ENCODE results near the gene DTNBP1. TPM values are rescaled to one million over a fixed set of nuclear protein-coding genes. Genes with fewer than 3 reads are reported as not detected.

Gene DTNBP1
- total RNA-seq, 2 experiments from 2014 or later: 9.8 to 28.0 TPM

- no peaks in the 10 kb centered on the region for H4K20me1 ChIP-seq (ENCODE audit: insufficient read depth, low read length)
- TF ChIP-seq, protein P1, sequence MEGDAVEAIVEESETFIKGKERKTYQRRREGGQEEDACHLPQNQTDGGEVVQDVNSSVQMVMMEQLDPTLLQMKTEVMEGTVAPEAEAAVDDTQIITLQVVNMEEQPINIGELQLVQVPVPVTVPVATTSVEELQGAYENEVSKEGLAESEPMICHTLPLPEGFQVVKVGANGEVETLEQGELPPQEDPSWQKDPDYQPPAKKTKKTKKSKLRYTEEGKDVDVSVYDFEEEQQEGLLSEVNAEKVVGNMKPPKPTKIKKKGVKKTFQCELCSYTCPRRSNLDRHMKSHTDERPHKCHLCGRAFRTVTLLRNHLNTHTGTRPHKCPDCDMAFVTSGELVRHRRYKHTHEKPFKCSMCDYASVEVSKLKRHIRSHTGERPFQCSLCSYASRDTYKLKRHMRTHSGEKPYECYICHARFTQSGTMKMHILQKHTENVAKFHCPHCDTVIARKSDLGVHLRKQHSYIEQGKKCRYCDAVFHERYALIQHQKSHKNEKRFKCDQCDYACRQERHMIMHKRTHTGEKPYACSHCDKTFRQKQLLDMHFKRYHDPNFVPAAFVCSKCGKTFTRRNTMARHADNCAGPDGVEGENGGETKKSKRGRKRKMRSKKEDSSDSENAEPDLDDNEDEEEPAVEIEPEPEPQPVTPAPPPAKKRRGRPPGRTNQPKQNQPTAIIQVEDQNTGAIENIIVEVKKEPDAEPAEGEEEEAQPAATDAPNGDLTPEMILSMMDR (conservative IDR thresholded peaks at IDR 0.05; ENCODE audit: low read length): no peak
- no peak for TF ChIP-seq EZH2phosphoT487 (IDR thresholded peaks at IDR 0.05; ENCODE audit: borderline replicate concordance, low read depth, low read length)
- CTCF ChIA-PET (ENCODE audit: unreplicated experiment): no interaction called here
Observed at GRCh38 chr6:15554728-15555100, 108.1 kb downstream of the DTNBP1 start.

GRCh38 chr6:15553736-15554294 lies 109.0 kb downstream of the DTNBP1 start:
- Histone ChIP-seq H3K4me2 (ENCODE audit: low read length) (no peak overlapping the region), H3K9me2 (ENCODE audit: insufficient read depth, low read length) (no peaks in the 10 kb centered on the region), H3K79me2 (ENCODE audit: insufficient read depth, low read depth, low read length) (no peaks in the 10 kb centered on the region), H2AFZ (ENCODE audit: low read length) (no peak overlapping the region), H3K4me1 (ENCODE audit: insufficient read depth, low read length, poor library complexity, severe bottlenecking) (peaks cover 40% of the 10 kb centered on the region), H3K9me3 (ENCODE audit: low read length) (no peaks in the 10 kb centered on the region), H4K20me1 (ENCODE audit: insufficient read depth, low read length) (no peaks in the 10 kb centered on the region), H3K36me3 (ENCODE audit: insufficient read depth, low read length) (no peaks in the 10 kb centered on the region), H3K27ac (ENCODE audit: low read depth, low read length, poor library complexity, severe bottlenecking) (no peak overlapping the region), H3K4me3 (ENCODE audit: low read depth, low read length, poor library complexity, severe bottlenecking) (no peak overlapping the region)
- CTCF ChIA-PET (ENCODE audit: unreplicated experiment): no interaction called here
- BruUV-seq (replicated peaks): no TSS peak
- TF ChIP-seq, protein P1 (conservative IDR thresholded peaks at IDR 0.05; ENCODE audit: low read length): no peak
- TF ChIP-seq EZH2phosphoT487 (IDR thresholded peaks at IDR 0.05; ENCODE audit: borderline replicate concordance, low read depth, low read length): no peak
- no peak for DNase-seq (ENCODE audit: low spot score)
- POLR2A ChIA-PET: interaction anchor here (0.6 to 1.1 kb wide), 4 partner anchors 66 to 1413 kb away, joined by 3 to 4 read pairs (median 3); no protein-coding TSS in a partner anchor
- intact Hi-C loops (cut with micrococcal nuclease; ENCODE audit: unreplicated experiment): no loop called here

More at GRCh38 chr6:15554728-15555100, 108.1 kb downstream of the DTNBP1 start:
- Histone ChIP-seq H2AFZ (ENCODE audit: low read length) (no peak overlapping the region), H3K4me3 (ENCODE audit: low read depth, low read length, poor library complexity, severe bottlenecking) (no peak overlapping the region), H3K79me2 (ENCODE audit: insufficient read depth, low read depth, low read length) (no peaks in the 10 kb centered on the region), H3K4me2 (ENCODE audit: low read length) (no peak overlapping the region), H3K9me3 (ENCODE audit: low read length) (no peaks in the 10 kb centered on the region), H3K27ac (ENCODE audit: low read depth, low read length, poor library complexity, severe bottlenecking) (no peak overlapping the region), H3K9me2 (ENCODE audit: insufficient read depth, low read length) (no peaks in the 10 kb centered on the region), H3K4me1 (ENCODE audit: insufficient read depth, low read length, poor library complexity, severe bottlenecking) (peaks cover 31% of the 10 kb centered on the region), H3K36me3 (ENCODE audit: insufficient read depth, low read length) (no peaks in the 10 kb centered on the region)
- no TSS peak for BruUV-seq (replicated peaks)
- DNase-seq (ENCODE audit: low spot score): no peak
- POLR2A ChIA-PET: no interaction called here
- intact Hi-C loops (cut with micrococcal nuclease; ENCODE audit: unreplicated experiment): no loop called here

GRCh38 chr6:15553031-15553430 lies 109.8 kb downstream of the DTNBP1 start:
- no peak overlapping the region for H2AFZ ChIP-seq (ENCODE audit: low read length)
- H3K9me2 ChIP-seq (ENCODE audit: insufficient read depth, low read length): no peaks in the 10 kb centered on the region
- POLR2A ChIA-PET: interaction anchor here (0.6 to 1.3 kb wide), 2 partner anchors 108 to 1413 kb away, joined by 3 to 6 read pairs; no protein-coding TSS in a partner anchor
- CTCF ChIA-PET (ENCODE audit: unreplicated experiment): no interaction called here
- TF ChIP-seq, protein P1 (conservative IDR thresholded peaks at IDR 0.05; ENCODE audit: low read length): no peak
- TF ChIP-seq EZH2phosphoT487 (IDR thresholded peaks at IDR 0.05; ENCODE audit: borderline replicate concordance, low read depth, low read length): no peak
- intact Hi-C loops (cut with micrococcal nuclease; ENCODE audit: unreplicated experiment): no loop called here
- H3K36me3 ChIP-seq (ENCODE audit: insufficient read depth, low read length): no peaks in the 10 kb centered on the region
- BruUV-seq (replicated peaks): no TSS peak
- H3K4me1 ChIP-seq (ENCODE audit: insufficient read depth, low read length, poor library complexity, severe bottlenecking): peaks cover 44% of the 10 kb centered on the region
- DNase-seq (ENCODE audit: low spot score): no peak
- H4K20me1 ChIP-seq (ENCODE audit: insufficient read depth, low read length): no peaks in the 10 kb centered on the region
- H3K4me3 ChIP-seq (ENCODE audit: low read depth, low read length, poor library complexity, severe bottlenecking): no peak overlapping the region
- no peaks in the 10 kb centered on the region for H3K9me3 ChIP-seq (ENCODE audit: low read length)
- H3K4me2 ChIP-seq (ENCODE audit: low read length): no peak overlapping the region
- H3K27ac ChIP-seq (ENCODE audit: low read depth, low read length, poor library complexity, severe bottlenecking): no peak overlapping the region
- H3K79me2 ChIP-seq (ENCODE audit: insufficient read depth, low read depth, low read length): no peaks in the 10 kb centered on the region

Data from OCI-LY7 (cell line).